ENCODE data around the gene SLC35E3.
"Not testable (repeated sequence)": the region's sequence is repeated elsewhere in the genome, so short reads cannot be mapped to it uniquely, and the experiment has no call there.

Gene SLC35E3

GRCh38 chr12:68794653-68795251 lies 48.8 kb downstream of the SLC35E3 start:
- DNase-seq (ENCODE audit: low spot score) = no peak

GRCh38 chr12:68796399-68796798 lies 50.4 kb downstream of the SLC35E3 start:
- no peak for DNase-seq (ENCODE audit: low spot score)

GRCh38 chr12:68798882-68799234 lies 52.9 kb downstream of the SLC35E3 start:
- no peak for DNase-seq (ENCODE audit: low spot score)

- no peak for DNase-seq (ENCODE audit: low spot score)
Measured at GRCh38 chr12:68800294-68800693, 54.3 kb downstream of the SLC35E3 start.

- not testable (repeated sequence) for DNase-seq (ENCODE audit: low spot score)
Measured at GRCh38 chr12:68801124-68801523, 55.1 kb downstream of the SLC35E3 start.

- not testable (repeated sequence) for DNase-seq (ENCODE audit: low spot score)
Measured at GRCh38 chr12:68802372-68802745, 56.4 kb downstream of the SLC35E3 start.

- not testable (repeated sequence) for DNase-seq (ENCODE audit: low spot score)
Measured at GRCh38 chr12:68802911-68803651, 57.1 kb downstream of the SLC35E3 start.

- no peak for DNase-seq (ENCODE audit: low spot score)
Measured at GRCh38 chr12:68803948-68804656, 58.1 kb downstream of the SLC35E3 start.

- no peak for DNase-seq (ENCODE audit: low spot score)
Measured at GRCh38 chr12:68804657-68805591, 58.9 kb downstream of the SLC35E3 start.

GRCh38 chr12:68805592-68806120 lies 59.7 kb downstream of the SLC35E3 start:
- DNase-seq (ENCODE audit: low spot score) = no peak

GRCh38 chr12:68806488-68807237 lies 60.7 kb downstream of the SLC35E3 start:
- DNase-seq (ENCODE audit: low spot score) = no peak

- DNase-seq (ENCODE audit: low spot score) = not testable (repeated sequence)
Measured at GRCh38 chr12:68807274-68807575, 61.2 kb downstream of the SLC35E3 start.

GRCh38 chr12:68807576-68808387 lies 61.8 kb downstream of the SLC35E3 start, which contains the start of gene MDM2:
MDM2 (plus strand) TSS chr12:68808177; CDS start chr12:68808478, 301 bp downstream.
- peak; percentile 88 for DNase-seq (ENCODE audit: low spot score)

- DNase-seq (ENCODE audit: low spot score) = peak; percentile 77
Measured at GRCh38 chr12:68808388-68809189, 62.6 kb downstream of the SLC35E3 start.

- no peak for DNase-seq (ENCODE audit: low spot score)
Measured at GRCh38 chr12:68809190-68810026, 63.4 kb downstream of the SLC35E3 start.

- DNase-seq (ENCODE audit: low spot score) = not testable (repeated sequence)
Measured at GRCh38 chr12:68810027-68810389, 64.0 kb downstream of the SLC35E3 start.

- DNase-seq (ENCODE audit: low spot score) = not testable (repeated sequence)
Measured at GRCh38 chr12:68811573-68811972, 65.6 kb downstream of the SLC35E3 start.

GRCh38 chr12:68812553-68813241 lies 66.7 kb downstream of the SLC35E3 start:
- no peak for DNase-seq (ENCODE audit: low spot score)

All from COLO829 (cell line).